ENCODE measurements around the gene ABCG5. TPM values are rescaled to one million over a fixed set of nuclear protein-coding genes. Genes with fewer than 3 reads are reported as not detected.

The ABCG5 gene
- total and polyA plus RNA-seq, 8 donors = 0.18 to 0.52 (median 0.43) TPM; not detected in 2

DNA sequence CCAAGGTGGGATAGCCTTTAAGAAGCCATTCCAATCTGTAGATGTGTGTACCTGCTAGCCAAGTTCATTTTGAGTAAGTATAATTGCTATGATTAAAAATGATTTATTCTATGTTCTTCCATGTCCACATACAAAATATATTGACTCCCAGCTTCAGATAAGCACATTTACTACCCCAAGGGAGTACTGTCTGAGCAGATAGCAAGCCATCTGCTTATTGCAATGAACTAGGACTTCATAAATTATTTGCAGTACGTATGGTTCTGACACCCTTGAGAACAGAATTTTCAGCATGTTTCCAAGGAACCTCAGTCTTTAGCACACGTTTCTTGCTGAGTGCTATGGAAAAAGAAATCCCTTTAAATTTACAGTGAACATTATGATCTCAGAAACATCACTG lies 28.2 kb downstream of the ABCG5 start:
- ATAC-seq (no peak), DNase-seq (no peak)
- no peaks in the 10 kb centered on the region for H3K27me3 ChIP-seq
- H3K4me1 ChIP-seq = no peaks in the 10 kb centered on the region
- TF ChIP-seq, protein P1, sequence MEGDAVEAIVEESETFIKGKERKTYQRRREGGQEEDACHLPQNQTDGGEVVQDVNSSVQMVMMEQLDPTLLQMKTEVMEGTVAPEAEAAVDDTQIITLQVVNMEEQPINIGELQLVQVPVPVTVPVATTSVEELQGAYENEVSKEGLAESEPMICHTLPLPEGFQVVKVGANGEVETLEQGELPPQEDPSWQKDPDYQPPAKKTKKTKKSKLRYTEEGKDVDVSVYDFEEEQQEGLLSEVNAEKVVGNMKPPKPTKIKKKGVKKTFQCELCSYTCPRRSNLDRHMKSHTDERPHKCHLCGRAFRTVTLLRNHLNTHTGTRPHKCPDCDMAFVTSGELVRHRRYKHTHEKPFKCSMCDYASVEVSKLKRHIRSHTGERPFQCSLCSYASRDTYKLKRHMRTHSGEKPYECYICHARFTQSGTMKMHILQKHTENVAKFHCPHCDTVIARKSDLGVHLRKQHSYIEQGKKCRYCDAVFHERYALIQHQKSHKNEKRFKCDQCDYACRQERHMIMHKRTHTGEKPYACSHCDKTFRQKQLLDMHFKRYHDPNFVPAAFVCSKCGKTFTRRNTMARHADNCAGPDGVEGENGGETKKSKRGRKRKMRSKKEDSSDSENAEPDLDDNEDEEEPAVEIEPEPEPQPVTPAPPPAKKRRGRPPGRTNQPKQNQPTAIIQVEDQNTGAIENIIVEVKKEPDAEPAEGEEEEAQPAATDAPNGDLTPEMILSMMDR (IDR thresholded peaks at IDR 0.05) = no peak
- H3K36me3 ChIP-seq = peaks cover 0 to 10% of the 10 kb centered on the region in 2 donors
- intact Hi-C loops (cut with DNase I) = no loop called here
- no peak overlapping the region for H3K27ac ChIP-seq
- no peak overlapping the region for H3K4me3 ChIP-seq
- H3K9me3 ChIP-seq = no peaks in the 10 kb centered on the region

GRCh38 chr2:43806719-43807031 lies 32.0 kb downstream of the ABCG5 start:
- DNase-seq = no peak
- Histone ChIP-seq H3K9me3 (no peaks in the 10 kb centered on the region), H3K4me1 (no peaks in the 10 kb centered on the region), H3K4me3 (no peak overlapping the region), H3K36me3 (peaks cover 0 to 17% of the 10 kb centered on the region in 2 donors), H3K27me3 (no peaks in the 10 kb centered on the region), H3K27ac (no peak overlapping the region)
- ATAC-seq = no peak
- TF ChIP-seq, protein P1 (IDR thresholded peaks at IDR 0.05) = no peak
- intact Hi-C loops (cut with DNase I) = no loop called here

GRCh38 chr2:43803113-43803512 lies 35.5 kb downstream of the ABCG5 start:
- Histone ChIP-seq H3K36me3 (peaks cover 0 to 11% of the 10 kb centered on the region in 2 donors), H3K4me3 (no peak overlapping the region), H3K4me1 (no peaks in the 10 kb centered on the region), H3K27ac (no peak overlapping the region), H3K27me3 (no peaks in the 10 kb centered on the region), H3K9me3 (no peaks in the 10 kb centered on the region)
- intact Hi-C loops (cut with DNase I) = no loop called here
- TF ChIP-seq, protein P1 (IDR thresholded peaks at IDR 0.05) = no peak
- DNase-seq (no peak), ATAC-seq (no peak)

GRCh38 chr2:43802135-43802534 lies 36.5 kb downstream of the ABCG5 start:
- Histone ChIP-seq H3K4me1 (no peaks in the 10 kb centered on the region), H3K27me3 (no peaks in the 10 kb centered on the region), H3K9me3 (no peaks in the 10 kb centered on the region), H3K36me3 (peaks cover 0 to 11% of the 10 kb centered on the region in 2 donors), H3K27ac (no peak overlapping the region), H3K4me3 (no peak overlapping the region)
- DNase-seq (no peak), ATAC-seq (no peak)
- intact Hi-C loops (cut with DNase I) = no loop called here
- TF ChIP-seq, protein P1 (IDR thresholded peaks at IDR 0.05) = no peak

- Histone ChIP-seq H3K4me1 (no peaks in the 10 kb centered on the region), H3K36me3 (peaks cover 0 to 18% of the 10 kb centered on the region in 2 donors), H3K9me3 (no peaks in the 10 kb centered on the region), H3K4me3 (no peak overlapping the region), H3K27ac (no peak overlapping the region), H3K27me3 (no peaks in the 10 kb centered on the region)
- no peak for ATAC-seq
- intact Hi-C loops (cut with DNase I) = no loop called here
- DNase-seq = no peak
- TF ChIP-seq, protein P1 (IDR thresholded peaks at IDR 0.05) = no peak
These were observed 37.7 kb downstream of the ABCG5 start for GRCh38 chr2:43800894-43801293.

Data from left lung (tissue), 10 donors.